Right renal cortex interstitium (tissue), 3 donors: ENCODE measurements around the gene THAP4. TPM values are rescaled to one million over a fixed set of nuclear protein-coding genes. Genes with fewer than 3 reads are reported as not detected.
"Not testable (repeated sequence)": the region's sequence is repeated elsewhere in the genome, so short reads cannot be mapped to it uniquely, and the experiment has no call there.

Experiments used
- DNase-seq, 3 donors: peaks; one replicate each; pipeline ENCODE4 v3.0.0-alpha.2; 2013; ENCODE audit warnings: low read depth in 3 of 3, low spot score in 2 of 3
- polyA plus RNA-seq, 3 donors: library from polyadenylated mRNA; unstranded; fragments of 120-200 nt; gene quantifications; one replicate each; pipeline ENCODE4 v1.2.1, GENCODE V29; 2013; ENCODE audit not compliant: insufficient read length in 3 of 3

THAP4 gene
- polyA plus RNA-seq, 3 donors: 57.9 to 69.0 (median 58.4) TPM

DNA sequence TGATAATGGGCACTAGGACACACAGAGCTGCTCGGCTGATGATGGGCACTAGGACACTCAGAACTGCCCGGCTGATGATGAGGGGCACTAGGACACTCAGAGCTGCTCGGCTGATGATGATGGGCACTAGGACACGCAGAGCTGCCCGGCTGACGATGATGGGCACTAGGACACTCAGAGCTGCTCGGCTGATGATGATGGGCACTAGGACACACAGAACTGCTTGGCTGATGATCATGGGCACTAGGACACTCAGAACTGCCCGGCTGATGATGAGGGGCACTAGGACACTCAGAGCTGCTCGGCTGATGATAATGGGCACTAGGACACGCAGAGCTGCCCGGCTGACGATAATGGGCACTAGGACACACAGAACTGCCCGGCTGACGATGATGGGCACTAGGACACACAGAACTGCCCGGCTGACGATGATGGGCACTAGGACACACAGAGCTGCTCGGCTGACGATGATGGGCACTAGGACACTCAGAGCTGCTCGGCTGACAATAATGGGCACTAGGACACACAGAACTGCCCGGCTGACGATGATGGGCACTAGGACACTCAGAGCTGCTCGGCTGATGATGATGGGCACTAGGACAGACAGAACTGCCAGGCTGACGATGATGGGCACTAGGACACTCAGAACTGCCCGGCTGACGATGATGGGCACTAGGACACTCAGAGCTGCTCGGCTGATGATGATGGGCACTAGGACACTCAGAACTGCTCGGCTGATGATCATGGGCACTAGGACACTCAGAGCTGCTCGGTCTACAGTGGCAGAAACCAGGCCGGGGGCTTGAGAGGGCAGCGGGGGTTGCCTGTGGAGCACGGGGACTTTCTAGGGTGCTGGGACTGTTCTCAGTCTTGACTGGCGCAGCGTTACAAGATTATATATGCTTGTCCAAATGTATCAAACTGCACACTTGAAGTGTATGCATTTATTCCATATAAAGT, 46.2 kb downstream of the THAP4 start:
- DNase-seq: not testable (repeated sequence)

DNA sequence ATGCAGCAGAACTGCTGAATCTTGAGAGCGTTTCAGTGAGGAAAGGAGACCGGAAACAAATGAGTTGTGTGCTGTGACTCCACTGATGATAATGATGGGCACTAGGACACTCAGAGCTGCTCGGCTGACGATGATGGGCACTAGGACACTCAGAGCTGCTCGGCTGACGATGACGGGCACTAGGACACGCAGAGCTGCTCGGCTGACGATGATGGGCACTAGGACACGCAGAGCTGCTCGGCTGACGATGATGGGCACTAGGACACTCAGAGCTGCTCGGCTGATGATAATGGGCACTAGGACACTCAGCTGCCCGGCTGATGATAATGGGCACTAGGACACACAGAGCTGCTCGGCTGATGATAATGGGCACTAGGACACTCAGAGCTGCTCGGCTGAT, 47.1 kb downstream of the THAP4 start:
- DNase-seq: not testable (repeated sequence)

DNA sequence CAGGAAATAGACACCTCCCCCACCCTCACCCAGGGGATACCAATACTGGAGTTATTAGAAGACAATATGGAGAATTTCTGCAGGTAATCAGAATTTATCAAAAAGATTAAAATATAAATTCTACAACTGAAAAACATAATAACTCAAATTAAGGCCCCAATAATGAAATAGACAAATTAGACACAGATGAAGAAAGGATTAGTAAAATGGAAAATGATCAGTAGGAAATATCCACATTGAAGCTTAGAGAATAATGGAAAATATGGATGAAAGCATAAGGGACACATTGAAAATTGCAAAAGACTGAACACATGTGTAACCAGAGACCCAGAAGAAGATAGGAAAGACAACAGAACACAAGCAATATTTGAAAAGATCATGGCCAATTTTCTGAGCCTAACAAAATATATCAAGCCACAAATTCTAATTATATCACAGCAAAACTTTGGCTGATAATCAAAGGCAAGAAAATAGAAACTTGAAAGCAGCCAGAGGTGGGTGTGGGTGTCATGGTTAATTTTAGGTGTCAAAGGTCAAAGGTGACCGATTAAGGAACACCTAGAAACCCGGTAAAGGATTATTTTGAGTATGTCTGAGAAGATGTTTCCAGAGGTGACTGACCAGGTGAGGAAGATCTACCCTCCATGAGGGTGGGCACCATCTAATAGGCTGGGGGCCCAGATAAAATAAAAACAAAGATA, 50.2 kb downstream of the THAP4 start:
- DNase-seq: no peak

DNA sequence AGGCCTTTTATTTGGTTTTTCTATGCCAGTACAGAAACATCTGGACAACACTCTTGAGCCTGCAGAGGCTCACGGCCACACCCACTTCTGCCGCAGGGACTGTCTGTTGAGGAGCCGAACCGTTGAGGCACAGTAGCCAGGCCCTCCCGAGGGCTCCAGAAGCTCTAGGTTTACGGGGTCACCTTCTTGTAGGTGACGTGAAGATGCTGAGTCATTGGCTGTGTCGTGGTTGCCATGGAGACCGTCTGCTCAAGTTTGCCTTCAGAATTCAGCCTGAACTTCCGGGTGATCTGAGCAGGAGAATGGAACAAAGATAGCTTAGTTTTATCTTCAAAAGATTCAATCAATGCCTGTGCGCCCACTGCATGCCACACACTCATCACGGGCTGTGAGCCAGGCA, 52.5 kb downstream of the THAP4 start:
- no peak for DNase-seq

DNA sequence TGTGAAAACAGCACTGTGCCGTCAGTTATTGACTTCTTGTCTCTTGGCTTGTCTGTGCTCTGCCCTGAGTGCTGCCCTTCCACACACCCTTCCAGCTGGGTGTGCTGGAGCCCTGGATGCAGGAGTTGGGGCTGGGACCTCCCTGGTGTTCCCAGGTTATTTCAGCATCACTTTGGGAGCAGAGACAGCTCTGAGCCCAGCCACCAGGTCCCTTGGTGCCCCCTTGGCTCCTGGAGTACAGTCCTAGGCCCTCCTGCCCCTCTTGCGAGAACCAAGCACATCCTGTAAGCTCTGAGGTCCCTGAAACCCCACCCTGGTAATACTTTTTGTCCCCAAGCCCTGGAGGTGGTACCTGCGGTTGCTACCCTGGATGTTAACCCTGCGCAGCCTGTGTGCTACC, 54.2 kb downstream of the THAP4 start:
- no peak for DNase-seq

DNA sequence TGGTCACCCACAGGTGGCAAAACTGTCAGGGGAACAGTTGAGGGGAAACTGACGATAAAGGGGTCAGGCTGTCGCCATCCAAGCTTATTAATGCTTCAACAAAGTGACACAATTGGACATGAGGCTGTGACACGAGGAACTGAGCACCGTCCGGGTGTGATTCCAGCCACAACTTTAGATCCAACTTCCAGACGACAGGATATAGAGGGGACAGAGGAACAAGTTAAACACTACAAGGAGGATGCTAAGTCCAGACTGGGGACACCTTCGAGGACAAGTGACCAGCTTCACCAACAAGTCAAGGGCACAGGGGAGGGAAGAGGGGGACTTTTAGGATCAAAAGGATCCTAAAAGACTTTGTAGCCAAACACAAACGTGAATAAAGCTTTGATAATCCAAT, 54.6 kb downstream of the THAP4 start:
- no peak for DNase-seq

DNA sequence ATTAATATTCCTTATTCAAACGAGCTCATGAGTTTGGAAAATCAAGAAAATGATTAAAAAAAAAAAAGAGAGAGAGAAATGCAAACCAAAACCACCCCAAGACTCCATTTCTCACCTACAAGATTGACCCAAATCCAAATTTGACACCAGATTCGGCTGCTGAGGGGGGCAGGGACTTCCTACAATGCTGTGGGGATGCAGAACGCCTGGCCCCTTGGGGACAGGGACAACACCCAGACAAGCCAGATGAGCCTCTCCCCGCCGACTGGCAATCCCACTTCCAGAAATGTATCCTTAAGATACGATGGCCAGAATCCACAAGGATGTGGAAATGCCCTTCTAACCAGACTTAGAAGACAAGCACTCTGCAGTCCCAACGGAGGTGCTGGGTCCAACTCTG, 57.7 kb downstream of the THAP4 start:
- no peak for DNase-seq

DNA sequence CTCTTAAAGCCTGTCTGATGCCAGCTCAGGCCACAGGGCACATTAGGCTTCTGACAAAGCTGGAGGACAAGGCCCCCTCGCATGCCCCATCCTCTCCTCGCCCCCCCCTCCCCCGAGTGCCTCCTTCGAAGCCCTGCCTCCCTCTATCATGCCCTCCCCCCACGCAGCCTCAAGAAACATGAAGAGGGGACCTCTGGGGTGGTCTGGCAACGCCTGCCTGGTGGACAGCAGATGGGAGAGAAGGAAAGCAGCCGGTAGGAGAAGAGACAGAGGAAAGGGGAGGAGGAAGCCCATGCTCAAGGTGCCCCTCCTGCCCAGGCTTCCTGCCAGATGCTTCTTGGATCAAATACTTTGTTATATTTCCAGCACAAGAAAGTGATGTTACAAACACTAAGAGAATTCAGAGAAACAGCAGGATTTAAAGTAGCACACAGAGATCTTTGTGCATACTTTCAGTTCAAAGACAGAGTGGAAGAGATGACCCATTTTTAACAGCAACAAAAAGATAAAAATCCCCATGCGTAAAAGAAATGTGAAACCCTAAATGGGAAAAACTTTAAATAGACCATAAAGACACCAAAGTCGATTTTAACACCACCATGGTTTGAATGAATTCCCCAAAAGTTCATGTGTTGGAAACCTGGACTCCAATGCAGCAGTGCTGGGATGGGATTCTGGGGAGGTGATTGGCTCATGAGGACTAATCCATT, 59.4 kb downstream of the THAP4 start:
- no peak for DNase-seq

DNA sequence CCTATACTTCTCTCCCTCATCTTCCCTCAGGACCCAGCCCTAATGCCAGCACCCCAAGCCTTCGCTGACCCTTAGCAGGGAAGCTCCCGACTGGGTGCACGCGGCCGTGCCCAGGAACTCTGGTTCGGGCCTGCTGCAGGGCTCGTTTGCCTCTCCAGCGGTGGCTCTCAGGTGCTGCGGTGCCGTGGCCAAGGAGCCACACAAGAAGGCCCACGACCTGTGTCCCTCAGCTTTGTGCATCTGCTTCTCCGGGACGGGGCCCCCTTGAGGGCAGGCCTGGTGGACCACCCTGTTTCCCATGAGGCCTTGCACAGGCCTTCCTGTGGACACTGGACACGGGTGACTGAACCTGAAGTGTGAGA, 60.7 kb downstream of the THAP4 start:
- DNase-seq: no peak

DNA sequence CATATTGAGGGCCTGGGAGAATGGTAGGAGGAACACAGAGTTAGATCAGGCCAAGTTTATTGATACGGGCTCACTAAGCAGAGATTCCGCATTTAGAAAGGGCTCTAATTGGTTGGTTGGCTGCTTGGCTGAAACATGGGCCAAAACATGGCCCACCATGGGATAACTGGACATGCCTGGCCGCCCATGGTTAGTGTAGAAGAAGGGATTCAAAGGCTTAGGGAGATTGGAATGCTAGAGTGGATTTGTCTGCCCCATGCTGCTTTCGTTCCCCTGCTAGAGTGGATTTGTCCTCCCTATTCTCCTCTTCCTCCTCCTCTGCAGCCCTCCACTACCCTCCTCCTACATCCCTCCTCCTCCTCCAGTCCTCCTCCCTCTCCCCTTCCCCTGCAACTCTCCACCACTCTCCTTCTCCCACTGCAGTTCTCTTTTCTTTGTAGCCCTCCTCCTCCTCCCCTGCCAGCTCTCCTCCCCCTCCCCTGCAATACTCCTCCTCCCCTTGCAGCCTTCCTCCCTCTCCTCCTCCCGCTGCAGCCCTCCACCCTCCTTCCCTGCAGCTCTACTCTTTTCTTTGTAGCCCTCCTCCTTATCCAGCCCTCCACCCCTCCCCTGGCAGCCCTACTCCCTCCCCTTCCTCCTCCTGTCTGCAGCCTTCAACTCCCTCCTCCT, 61.2 kb downstream of the THAP4 start:
- no peak for DNase-seq

DNA sequence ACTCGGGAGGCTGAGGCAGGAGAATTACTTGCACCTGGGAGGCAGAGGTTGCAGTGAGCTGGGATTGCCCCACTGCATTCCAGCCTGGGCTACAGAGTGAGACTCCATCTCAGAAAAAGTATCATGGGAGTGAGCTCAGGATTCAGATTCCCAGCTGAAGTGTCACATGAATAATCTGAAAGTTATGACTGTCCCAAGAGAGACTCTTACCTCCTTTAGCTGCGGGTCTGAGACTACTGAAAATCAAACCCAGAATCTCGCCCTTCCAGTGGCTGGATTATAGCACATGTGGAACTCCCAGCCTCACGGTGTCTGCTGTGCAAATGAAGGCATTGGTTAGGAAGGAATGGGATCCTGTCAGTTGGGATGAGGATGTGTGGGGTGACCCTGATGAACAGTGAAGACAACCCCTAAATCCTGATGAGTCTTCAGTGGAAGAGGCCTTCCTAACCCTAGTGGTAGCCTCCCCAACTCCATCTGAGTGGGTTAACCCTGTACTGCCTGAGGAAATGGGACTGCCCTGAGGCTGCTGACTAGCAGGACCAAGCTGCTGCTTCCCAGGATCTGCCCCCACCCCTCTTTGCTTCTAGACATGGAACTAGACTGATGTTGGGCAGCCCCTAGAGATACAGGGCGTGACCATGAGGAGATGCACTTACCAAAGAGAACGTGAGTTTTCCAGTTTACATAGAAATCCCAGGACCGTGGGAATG, 61.9 kb downstream of the THAP4 start:
- no peak for DNase-seq

DNA sequence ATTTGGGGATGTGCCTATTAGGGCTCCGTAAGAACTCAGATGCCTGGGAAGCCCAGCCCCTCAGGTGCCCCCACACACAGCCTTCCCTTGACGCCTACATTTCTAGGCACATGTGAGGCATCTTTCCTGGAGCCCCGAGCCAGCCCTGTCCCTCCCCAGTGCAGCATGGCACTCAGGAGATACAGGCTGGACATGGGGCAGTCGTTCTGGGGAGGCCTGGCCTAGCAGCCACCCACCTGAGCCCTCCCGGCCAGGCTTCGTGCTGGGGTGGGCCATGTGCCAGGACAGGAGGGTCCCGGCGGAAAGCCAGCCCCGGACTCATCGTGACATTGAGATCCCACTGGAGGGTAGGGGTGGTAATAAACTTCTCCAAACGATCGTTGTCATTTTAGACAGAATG, 63.2 kb downstream of the THAP4 start:
- no peak for DNase-seq

DNA sequence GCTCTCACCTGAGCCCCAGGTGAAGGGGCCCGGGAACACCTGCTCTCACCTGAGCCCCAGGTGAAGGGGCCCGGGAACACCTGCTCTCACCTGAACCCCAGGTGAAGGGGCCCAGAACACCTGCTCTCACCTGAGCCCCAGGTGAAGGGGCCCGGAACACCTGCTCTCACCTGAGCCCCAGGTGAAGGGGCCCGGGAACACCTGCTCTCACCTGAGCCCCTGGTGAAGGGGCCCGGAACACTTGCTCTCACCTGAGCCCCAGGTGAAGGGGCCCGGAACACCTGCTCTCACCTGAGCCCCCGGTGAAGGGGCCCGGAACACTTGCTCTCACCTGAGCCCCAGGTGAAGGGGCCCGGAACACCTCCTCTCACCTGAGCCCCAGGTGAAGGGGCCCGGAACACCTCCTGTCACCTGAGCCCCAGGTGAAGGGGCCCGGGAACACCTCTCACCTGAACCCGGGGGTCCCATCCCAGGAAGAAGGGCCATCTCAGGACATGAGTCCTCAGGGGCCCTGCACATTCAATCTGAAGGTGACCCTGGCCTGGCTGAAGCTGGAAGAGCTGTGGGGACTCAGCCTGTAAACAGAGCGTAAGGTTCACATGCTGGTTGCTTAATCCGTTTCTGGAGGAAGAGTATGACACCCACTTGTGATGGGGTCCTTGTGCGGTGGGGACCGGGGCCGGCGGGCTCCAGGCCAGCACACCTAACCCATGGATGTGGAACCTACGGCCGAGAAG, 63.9 kb downstream of the THAP4 start:
- DNase-seq: not testable (repeated sequence)

DNA sequence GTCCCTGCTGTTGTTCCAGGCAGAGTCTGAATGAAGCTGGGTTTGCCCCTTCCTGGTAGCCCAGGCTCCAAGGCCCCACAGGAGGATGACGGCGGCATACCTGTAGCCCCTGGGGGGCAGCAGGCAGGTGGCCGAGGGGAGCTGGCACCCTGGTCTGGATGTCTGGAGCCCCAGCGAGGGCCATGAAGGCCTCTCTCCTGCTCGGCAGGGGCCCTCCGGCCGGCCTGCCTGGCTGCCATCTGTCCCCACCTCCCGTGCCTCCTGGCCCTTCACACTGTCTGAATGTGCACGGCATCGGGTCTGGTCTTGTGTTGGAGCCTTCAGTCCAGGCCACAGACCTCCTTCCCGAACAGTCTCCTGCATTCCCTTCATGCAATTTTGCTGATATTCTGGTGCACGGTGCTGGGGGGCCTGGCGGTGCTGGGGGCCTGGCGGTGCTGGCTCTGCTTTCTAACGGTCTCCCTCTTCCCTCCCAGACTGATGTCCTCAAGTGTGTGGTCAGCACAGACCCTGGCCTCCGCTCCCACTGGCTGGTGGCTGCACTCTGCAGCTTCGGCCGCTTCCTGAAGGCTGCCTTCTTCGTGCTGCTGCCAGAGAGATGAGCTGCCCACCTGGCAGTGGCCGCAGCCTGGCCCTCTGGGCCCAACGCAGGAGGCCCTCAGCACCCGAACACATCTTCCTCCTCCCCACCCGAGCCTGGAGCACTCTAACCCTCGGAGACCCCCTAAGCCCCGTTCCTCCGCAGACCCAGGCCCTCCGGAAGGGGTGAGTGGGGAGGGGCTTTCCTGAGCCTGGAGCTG, 64.9 kb downstream of the THAP4 start:
- no peak for DNase-seq

DNA sequence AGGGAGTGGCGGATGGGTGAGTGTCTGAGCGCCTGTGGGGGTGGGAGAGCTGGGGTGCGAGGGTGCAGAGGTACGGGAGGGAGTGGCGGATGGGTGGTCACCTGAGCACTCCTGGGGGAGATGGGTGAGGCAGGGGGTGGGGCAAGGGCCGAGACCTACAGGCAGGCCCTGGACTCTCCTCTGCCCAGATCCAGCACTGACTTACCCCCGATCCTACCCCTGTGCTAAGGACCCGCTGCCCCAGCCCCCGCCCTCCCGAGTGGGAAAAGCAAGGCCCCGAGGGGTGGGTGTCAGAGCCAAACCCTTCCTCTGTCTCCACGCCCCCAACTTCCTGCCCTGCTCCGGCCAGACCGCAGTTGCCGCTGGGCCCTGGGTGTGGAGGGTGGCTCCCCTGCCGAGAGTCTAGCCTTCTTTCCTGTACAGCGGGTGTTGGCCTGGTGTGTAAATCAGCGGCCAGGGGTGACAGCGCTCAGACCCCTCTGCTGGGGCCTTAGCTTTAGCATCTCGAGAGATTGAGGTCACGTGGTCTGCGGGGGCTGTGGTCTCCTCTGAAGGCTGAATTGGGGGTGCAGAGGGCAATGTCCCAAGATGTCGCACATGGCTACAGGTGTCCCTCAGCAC, 65.9 kb downstream of the THAP4 start:
- DNase-seq: no peak

DNA sequence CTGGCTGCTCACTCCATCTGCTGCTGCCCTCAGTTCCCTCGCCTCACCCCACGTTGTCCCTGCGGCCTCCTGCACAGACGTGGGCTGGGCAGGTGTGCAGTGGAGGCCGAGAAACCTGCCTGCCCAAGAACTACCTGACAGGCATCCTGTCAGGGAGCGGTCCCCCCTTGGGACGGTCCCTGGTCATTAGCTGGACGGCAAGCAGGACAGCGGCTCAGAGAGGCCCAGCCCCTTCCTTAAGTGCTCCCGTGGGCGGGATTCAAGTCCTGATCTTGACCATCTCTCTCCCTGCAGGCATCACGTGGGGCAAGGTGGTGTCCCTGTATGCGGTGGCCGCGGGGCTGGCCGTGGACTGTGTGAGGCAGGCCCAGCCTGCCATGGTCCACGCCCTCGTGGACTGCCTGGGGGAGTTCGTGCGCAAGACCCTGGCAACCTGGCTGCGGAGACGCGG, 67.1 kb downstream of the THAP4 start:
- no peak for DNase-seq

DNA sequence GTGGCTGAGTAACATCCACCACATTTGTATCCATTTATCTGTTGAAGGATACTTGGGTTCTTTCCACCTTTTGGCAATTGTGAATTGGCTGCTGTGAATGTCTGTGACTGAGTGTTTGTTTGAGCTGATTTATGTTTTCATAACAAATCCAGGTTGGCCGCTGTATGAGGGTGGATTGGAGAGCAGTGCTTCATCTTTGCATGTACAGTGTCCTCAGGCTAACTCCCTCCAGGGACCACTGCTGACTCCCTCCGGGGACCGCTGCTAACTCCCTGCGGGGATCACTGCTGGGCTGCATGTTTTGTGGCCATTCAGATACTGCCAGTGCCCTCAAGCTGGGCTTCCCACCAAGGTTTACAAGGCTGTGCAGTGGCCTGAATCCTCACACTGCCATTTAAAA, 68.2 kb downstream of the THAP4 start:
- DNase-seq: no peak

DNA sequence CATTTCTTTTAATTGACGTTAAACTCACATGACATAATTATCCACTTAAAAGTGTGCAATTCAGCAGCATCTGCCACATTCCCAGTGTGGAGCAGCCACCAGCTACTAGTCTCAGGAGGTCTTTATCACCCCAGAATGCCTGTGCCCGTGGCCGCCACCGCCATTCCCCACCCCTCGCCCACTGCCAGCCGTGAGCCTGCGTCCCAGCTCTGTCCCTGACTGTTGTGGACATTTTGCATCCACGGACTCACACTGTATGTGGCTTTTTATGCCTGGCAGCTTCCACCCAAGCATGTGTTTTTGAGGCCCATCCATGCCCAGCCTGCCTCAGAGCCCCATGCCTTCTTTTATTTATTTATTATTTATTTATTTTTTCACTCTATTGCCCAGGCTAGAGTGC, 69.2 kb downstream of the THAP4 start:
- no peak for DNase-seq
